H1 (cell line): ENCODE results near the gene ARMH3. TPM values are rescaled to one million over a fixed set of nuclear protein-coding genes. Genes with fewer than 3 reads are reported as not detected.

Source experiments
- CTCF ChIA-PET: fragments of 300-600 bp; sonication (Branson Sonifier 250); formaldehyde crosslinking; loops from one replicate; lab custom pipeline; 2021; ENCODE audit not compliant: partially characterized antibody; lab: Charles Lee
- POLR2A ChIA-PET: fragments of 300-600 bp; sonication (Branson Sonifier 250); formaldehyde crosslinking; loops from one replicate; lab custom pipeline; 2021; ENCODE audit warnings: inconsistent platforms; ENCODE audit not compliant: partially characterized antibody; lab: Charles Lee
- DNase-seq, 2 experiments: peaks; one replicate each; pipeline versions ENCODE4 v3.0.0 to v3.0.0-alpha.2; 2010 to 2022; ENCODE audit warnings: low spot score in 2 of 2, low read depth in 1 of 2, mixed read lengths in 1 of 2
- FAIRE-seq: peaks from 2 replicates; lab custom pipeline; 2011; peaks lifted over from hg19 to GRCh38; lab: Jason Lieb, UNC
- H2AFZ ChIP-seq: 2 replicates; pipeline ENCODE4 v1.8.1; 2012; ENCODE audit warnings: low read length, inconsistent platforms
- H2AK5ac ChIP-seq: 2 replicates; pipeline ENCODE4 v1.6.1; 2013; ENCODE audit warnings: low read depth, low read length
- H2BK120ac ChIP-seq: replicated peaks from 2 replicates; pipeline ENCODE3; 2013; ENCODE audit warnings: low read depth, low read length, inconsistent platforms
- H2BK12ac ChIP-seq: 2 replicates; pipeline ENCODE4 v1.6.1; 2013; ENCODE audit warnings: low read depth, low read length
- H2BK15ac ChIP-seq: 2 replicates; pipeline ENCODE4 v1.6.1; 2013; ENCODE audit warnings: low read length
- H2BK20ac ChIP-seq: 2 replicates; pipeline ENCODE4 v1.6.1; 2013; ENCODE audit warnings: low read length
- H2BK5ac ChIP-seq: 2 replicates; pipeline ENCODE4 v1.6.1; 2013; ENCODE audit warnings: low read depth, low read length
- H3K14ac ChIP-seq: 2 replicates; pipeline ENCODE4 v1.6.1; 2013; ENCODE audit warnings: inconsistent platforms; ENCODE audit not compliant: insufficient read length
- H3K18ac ChIP-seq: 2 replicates; pipeline ENCODE4 v1.6.1; 2013; ENCODE audit warnings: low read length; ENCODE audit errors: extremely low read depth
- H3K23ac ChIP-seq: 2 replicates; pipeline ENCODE4 v1.6.1; 2013; ENCODE audit warnings: inconsistent platforms; ENCODE audit not compliant: insufficient read length
- H3K23me2 ChIP-seq: 2 replicates; pipeline ENCODE4 v1.6.1; 2013; ENCODE audit warnings: low read depth, low read length
- H3K27ac ChIP-seq: 2 replicates; pipeline ENCODE4 v1.6.1; 2011; ENCODE audit warnings: low read depth, low read length, inconsistent platforms
- H3K27me3 ChIP-seq, 4 experiments: replicated peaks in 1 of 4; 1 replicate in 1 of 4; 2 replicates in 3 of 4; pipeline versions ENCODE4 v1.6.1 to v1.8.1; 2011 to 2013; ENCODE audit warnings: low read length in 3 of 4, mild to moderate bottlenecking in 3 of 4, inconsistent platforms in 2 of 4, mixed read lengths in 2 of 4, moderate library complexity in 1 of 4; ENCODE audit not compliant: control insufficient read depth in 3 of 4, insufficient read depth in 3 of 4; ENCODE audit errors: extremely low read depth in 1 of 4
- H3K36me3 ChIP-seq, 4 experiments: 2 replicates each; pipeline versions ENCODE4 v1.6.1 to v1.8.1; 2011 to 2013; ENCODE audit warnings: mild to moderate bottlenecking in 4 of 4, low read length in 3 of 4, moderate library complexity in 2 of 4, control low read depth in 1 of 4, inconsistent platforms in 1 of 4; ENCODE audit not compliant: insufficient read depth in 4 of 4, control insufficient read depth in 2 of 4
- H3K4ac ChIP-seq: replicated peaks from 2 replicates; pipeline ENCODE3; 2013; ENCODE audit warnings: low read length, low read depth, mixed read lengths, inconsistent platforms; ENCODE audit not compliant: insufficient read length
- H3K4me1 ChIP-seq, 4 experiments: replicated peaks in 1 of 4; 1 replicate in 1 of 4; 2 replicates in 3 of 4; pipeline versions ENCODE4 v1.6.1 to v1.8.1; 2011 to 2013; ENCODE audit warnings: low read length in 3 of 4, inconsistent platforms in 2 of 4, mixed read lengths in 1 of 4; ENCODE audit not compliant: insufficient read depth in 4 of 4, control insufficient read depth in 3 of 4
- H3K4me2 ChIP-seq, 2 experiments: 2 replicates each; pipeline versions ENCODE4 v1.6.1 to v1.8.1; 2011 to 2013; ENCODE audit warnings: low read depth in 2 of 2, low read length in 2 of 2, control low read depth in 1 of 2, inconsistent platforms in 1 of 2, mild to moderate bottlenecking in 1 of 2; ENCODE audit not compliant: insufficient read depth in 1 of 2
- H3K4me3 ChIP-seq, 4 experiments: fragments of 200-600, 300-600 bp in 1 of 4; sonication (generic), shearing (Covaris generic), sonication (Bioruptor Twin) in 1 of 4; 2 replicates each; pipeline versions ENCODE4 v1.5.1 to v1.8.1; 2011 to 2016; ENCODE audit warnings: low read length in 4 of 4, low read depth in 3 of 4, control low read depth in 2 of 4, inconsistent platforms in 2 of 4, mild to moderate bottlenecking in 2 of 4, mixed read lengths in 1 of 4, moderate library complexity in 1 of 4; ENCODE audit not compliant: insufficient read depth in 2 of 4; ENCODE audit errors: extremely low read depth in 1 of 4
- H3K56ac ChIP-seq: replicated peaks from 2 replicates; pipeline ENCODE3; 2013; ENCODE audit warnings: low read depth, mild to moderate bottlenecking, mixed read lengths, low read length, inconsistent platforms; ENCODE audit not compliant: insufficient read length
- H3K79me1 ChIP-seq: 2 replicates; pipeline ENCODE4 v1.6.1; 2013; ENCODE audit warnings: low read depth, low read length, control low read depth
- H3K79me2 ChIP-seq, 2 experiments: 2 replicates each; pipeline versions ENCODE4 v1.6.1 to v1.8.1; 2012 to 2013; ENCODE audit warnings: low read length in 2 of 2, mild to moderate bottlenecking in 2 of 2, inconsistent platforms in 1 of 2; ENCODE audit not compliant: insufficient read depth in 2 of 2, control insufficient read depth in 1 of 2
- H3K9ac ChIP-seq, 4 experiments: replicated peaks in 1 of 4; 1 replicate in 1 of 4; 2 replicates in 3 of 4; pipeline versions ENCODE4 v1.6.1 to v1.8.1; 2011 to 2013; ENCODE audit warnings: low read depth in 3 of 4, low read length in 3 of 4, control low read depth in 2 of 4, mild to moderate bottlenecking in 2 of 4, moderate library complexity in 2 of 4, inconsistent platforms in 1 of 4; ENCODE audit errors: extremely low read depth in 1 of 4
- H3K9me3 ChIP-seq, 2 experiments: 2 replicates each; pipeline versions ENCODE4 v1.6.1 to v1.8.1; 2012 to 2013; ENCODE audit warnings: mild to moderate bottlenecking in 2 of 2, moderate library complexity in 2 of 2, control low read depth in 1 of 2, inconsistent platforms in 1 of 2, low read depth in 1 of 2, low read length in 1 of 2, mixed read lengths in 1 of 2; ENCODE audit not compliant: insufficient read depth in 2 of 2
- H4K20me1 ChIP-seq, 2 experiments: replicated peaks in 1 of 2; 2 replicates each; pipeline versions ENCODE3 to v1.8.1; 2011 to 2013; ENCODE audit warnings: inconsistent platforms in 2 of 2, low read length in 2 of 2, mild to moderate bottlenecking in 1 of 2; ENCODE audit not compliant: insufficient read depth in 2 of 2, control insufficient read depth in 1 of 2
- H4K5ac ChIP-seq: 2 replicates; pipeline ENCODE4 v1.6.1; 2013; ENCODE audit warnings: low read length, low read depth, mixed read lengths, inconsistent platforms; ENCODE audit not compliant: insufficient read length
- H4K8ac ChIP-seq: 2 replicates; pipeline ENCODE4 v1.8.0; 2013; ENCODE audit warnings: mild to moderate bottlenecking, moderate library complexity, low read length, inconsistent platforms; ENCODE audit not compliant: insufficient read depth; ENCODE audit errors: extremely low read depth
- H4K91ac ChIP-seq: replicated peaks from 2 replicates; pipeline ENCODE3; 2013; ENCODE audit warnings: low read length, mixed read lengths, inconsistent platforms; ENCODE audit not compliant: insufficient read length
- WGBS, 2 experiments: shearing (Covaris generic) in 1 of 2; methylation state at CpG; one replicate each; pipeline versions ENCODE4 v1.1.6 to v1.1.7; 2013 to 2015; ENCODE audit warnings: low lambda C conversion rate in 2 of 2, mixed read lengths in 2 of 2, inconsistent platforms in 1 of 2, low coverage in 1 of 2, missing lambda C conversion rate in 1 of 2; ENCODE audit not compliant: insufficient replicate concordance in 2 of 2, insufficient coverage in 1 of 2, insufficient read length in 1 of 2; ENCODE audit errors: extremely low coverage in 1 of 2, missing lambda C conversion rate in 1 of 2; 5-methylcytosine and 5-hydroxymethylcytosine counted together
- polyA plus RNA-seq, 7 experiments: library from polyadenylated mRNA; depleted of rRNA in 3 of 7; stranded (reverse) in 5 of 7; unstranded in 2 of 7; fragments of >200 nt in 5 of 7; fragments of 200-250 nt in 2 of 7; gene quantifications; 1 replicate in 5 of 7; 2 replicates in 1 of 7; 4 replicates in 1 of 7; pipeline versions ENCODE4 v1.2.1 to v1.2.3, GENCODE V29; 2011 to 2013; ENCODE audit warnings: missing spikeins in 2 of 7, mixed read lengths in 2 of 7
- total RNA-seq: library from RNA; stranded (reverse); fragmentation: NEBNext Ultra II Directional; extraction: Animal tissue kit (Norgen Biotek cat#: 25700); gene quantifications from 2 replicates; pipeline ENCODE4 v1.2.1, GENCODE V29; 2021

Gene ARMH3
- total and polyA plus RNA-seq, 2 of the 8 experiments (the other 6 are each of a cell fraction or from before 2014, with no cell fraction given), result 11.6 to 18.3 TPM

GRCh38 chr10:101807158-101807557 lies 248.8 kb downstream of the ARMH3 start:
- Histone ChIP-seq H3K14ac (no peak overlapping the region), H3K27ac (no peak overlapping the region), H3K23ac (no peak overlapping the region), H3K56ac (no peak overlapping the region), H4K91ac (no peak overlapping the region), H3K27me3 (no peaks in the 10 kb centered on the region), H2BK20ac (no peak overlapping the region), H4K20me1 (peaks cover 3 to 5% of the 10 kb centered on the region in 2 experiments), H3K4me2 (no peak overlapping the region), H2BK12ac (no peak overlapping the region), H2AK5ac (no peak overlapping the region), H3K36me3 (peaks cover 29 to 94% (median 64%) of the 10 kb centered on the region in 4 experiments), H2BK5ac (no peak overlapping the region), H3K18ac (no peak overlapping the region), H4K5ac (no peak overlapping the region), H3K4me3 (no peak overlapping the region), H3K23me2 (no peaks in the 10 kb centered on the region), H3K4me1 (no peaks in the 10 kb centered on the region), H3K79me1 (no peaks in the 10 kb centered on the region), H3K9ac (no peak overlapping the region), H2BK15ac (no peak overlapping the region), H2AFZ (no peak overlapping the region), H4K8ac (no peak overlapping the region), H2BK120ac (no peak overlapping the region), H3K79me2 (peaks cover 0 to 27% of the 10 kb centered on the region in 2 experiments; a peak in 3 of 4 replicates), H3K9me3 (no peaks in the 10 kb centered on the region), H3K4ac (no peak overlapping the region)
- POLR2A ChIA-PET, result interaction anchor here (1.3 kb wide), 1 partner anchor 15 kb away, joined by 4 read pairs; no protein-coding TSS in a partner anchor
- DNase-seq (no peak), FAIRE-seq (no peak)
- WGBS, 2 experiments, result 81% methylated on average over 1 of the region's 1 CpG; no CpG with 5 or more reads in 1 of the 2 experiments
- CTCF ChIA-PET, result no interaction called here
